ENCODE measurements around the gene OR10P1.

OR10P1 gene

DNA sequence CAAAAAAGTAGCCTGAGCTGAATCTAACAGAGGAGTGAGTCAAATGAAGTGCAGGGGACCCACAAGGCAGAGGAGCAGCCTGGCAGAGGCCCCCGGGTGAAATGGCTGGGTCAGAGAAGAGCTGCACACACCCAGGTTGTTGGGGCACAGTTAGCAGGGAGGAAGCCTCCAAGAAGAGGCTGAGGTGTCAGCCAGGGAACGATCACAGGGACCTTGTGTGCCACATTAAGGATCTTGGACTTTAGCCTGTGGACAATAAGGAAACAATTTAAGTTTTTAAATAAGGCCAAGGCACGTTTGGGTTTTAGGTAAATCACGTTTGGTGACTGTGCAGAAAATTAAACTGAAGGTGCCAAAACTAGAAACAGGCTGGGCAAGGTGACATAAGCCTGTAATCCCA is 35.1 kb downstream of the OR10P1 start:
- DNase-seq (ENCODE audit: low read depth, low spot score): no peak

DNA sequence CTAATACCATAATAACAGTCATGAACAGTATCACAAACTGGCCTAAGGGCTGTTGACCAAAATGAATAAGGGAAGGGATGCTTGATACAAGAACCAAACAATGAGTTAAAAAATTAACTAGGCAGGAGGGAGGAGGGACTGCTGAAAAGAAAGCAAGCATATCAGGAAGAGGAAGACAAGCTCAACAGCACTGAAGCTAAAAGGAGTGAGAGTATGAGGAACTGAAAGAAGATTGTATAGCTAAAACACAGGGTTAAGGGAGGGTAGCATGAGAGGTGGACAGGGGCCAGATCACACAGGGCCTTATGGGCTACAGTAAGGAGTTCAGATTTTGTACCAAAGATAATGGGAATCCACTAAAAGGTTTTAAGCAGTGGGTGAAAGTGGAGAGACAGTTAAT is 36.9 kb downstream of the OR10P1 start:
- no peak overlapping the region for H3K4me3 ChIP-seq (ENCODE audit: low read depth, low read length)
- TF ChIP-seq, protein P1, sequence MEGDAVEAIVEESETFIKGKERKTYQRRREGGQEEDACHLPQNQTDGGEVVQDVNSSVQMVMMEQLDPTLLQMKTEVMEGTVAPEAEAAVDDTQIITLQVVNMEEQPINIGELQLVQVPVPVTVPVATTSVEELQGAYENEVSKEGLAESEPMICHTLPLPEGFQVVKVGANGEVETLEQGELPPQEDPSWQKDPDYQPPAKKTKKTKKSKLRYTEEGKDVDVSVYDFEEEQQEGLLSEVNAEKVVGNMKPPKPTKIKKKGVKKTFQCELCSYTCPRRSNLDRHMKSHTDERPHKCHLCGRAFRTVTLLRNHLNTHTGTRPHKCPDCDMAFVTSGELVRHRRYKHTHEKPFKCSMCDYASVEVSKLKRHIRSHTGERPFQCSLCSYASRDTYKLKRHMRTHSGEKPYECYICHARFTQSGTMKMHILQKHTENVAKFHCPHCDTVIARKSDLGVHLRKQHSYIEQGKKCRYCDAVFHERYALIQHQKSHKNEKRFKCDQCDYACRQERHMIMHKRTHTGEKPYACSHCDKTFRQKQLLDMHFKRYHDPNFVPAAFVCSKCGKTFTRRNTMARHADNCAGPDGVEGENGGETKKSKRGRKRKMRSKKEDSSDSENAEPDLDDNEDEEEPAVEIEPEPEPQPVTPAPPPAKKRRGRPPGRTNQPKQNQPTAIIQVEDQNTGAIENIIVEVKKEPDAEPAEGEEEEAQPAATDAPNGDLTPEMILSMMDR (IDR thresholded peaks at IDR 0.05; ENCODE audit: low read depth, low read length): no peak
- in situ Hi-C loops (cut with HindIII; ENCODE audit: low sequenced_read_pairs): no loop called here
- DNase-seq (ENCODE audit: low read depth, low spot score): no peak

More for the DNA sequence above, 35.1 kb downstream of the OR10P1 start:
- no peak overlapping the region for H3K4me3 ChIP-seq (ENCODE audit: low read depth, low read length)
- TF ChIP-seq, protein P1 (IDR thresholded peaks at IDR 0.05; ENCODE audit: low read depth, low read length): no peak
- in situ Hi-C loops (cut with HindIII; ENCODE audit: low sequenced_read_pairs): no loop called here

DNA sequence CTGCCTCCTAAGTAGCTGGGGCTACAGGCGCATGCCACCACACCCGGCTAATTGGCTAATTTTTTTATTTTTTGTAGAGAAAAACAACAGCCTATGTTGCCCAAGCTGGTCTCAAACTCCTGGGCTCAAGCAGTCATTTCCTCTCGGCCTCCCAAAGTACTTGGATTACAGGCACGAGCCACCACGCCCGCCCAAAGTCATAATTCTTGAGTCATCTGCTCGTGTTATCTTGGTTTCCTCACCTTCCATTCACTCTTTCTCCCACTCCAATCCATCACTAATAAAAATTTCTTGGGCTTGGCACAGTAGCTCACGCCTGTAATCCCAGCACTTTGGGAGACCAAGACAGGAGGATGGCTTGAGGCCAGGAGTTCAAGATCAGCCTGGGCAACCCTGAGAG is 39.0 kb downstream of the OR10P1 start:
- TF ChIP-seq, protein P1 (IDR thresholded peaks at IDR 0.05; ENCODE audit: low read depth, low read length): no peak
- H3K4me3 ChIP-seq (ENCODE audit: low read depth, low read length): no peak overlapping the region
- in situ Hi-C loops (cut with HindIII; ENCODE audit: low sequenced_read_pairs): no loop called here
- DNase-seq (ENCODE audit: low read depth, low spot score): no peak

DNA sequence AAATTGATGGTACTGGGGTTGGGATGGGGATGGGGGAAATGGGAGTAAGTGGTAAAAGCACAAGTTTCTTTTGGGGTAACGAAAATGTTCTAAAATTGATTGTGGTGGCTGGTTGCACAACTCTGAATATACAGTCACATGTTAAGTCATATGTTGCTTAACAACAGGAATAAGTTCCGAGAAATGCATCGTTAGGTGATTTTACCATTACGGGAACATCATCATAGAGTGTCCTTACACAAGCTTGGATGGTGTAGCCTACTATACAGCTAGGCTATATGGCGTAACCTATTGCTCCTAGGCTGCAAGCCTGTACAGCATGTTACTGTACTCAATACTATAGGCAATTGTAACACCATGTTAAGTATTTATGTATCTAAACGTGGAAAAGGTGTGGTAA is 40.0 kb downstream of the OR10P1 start:
- in situ Hi-C loops (cut with HindIII; ENCODE audit: low sequenced_read_pairs): no loop called here
- no peak for DNase-seq (ENCODE audit: low read depth, low spot score)

DNA sequence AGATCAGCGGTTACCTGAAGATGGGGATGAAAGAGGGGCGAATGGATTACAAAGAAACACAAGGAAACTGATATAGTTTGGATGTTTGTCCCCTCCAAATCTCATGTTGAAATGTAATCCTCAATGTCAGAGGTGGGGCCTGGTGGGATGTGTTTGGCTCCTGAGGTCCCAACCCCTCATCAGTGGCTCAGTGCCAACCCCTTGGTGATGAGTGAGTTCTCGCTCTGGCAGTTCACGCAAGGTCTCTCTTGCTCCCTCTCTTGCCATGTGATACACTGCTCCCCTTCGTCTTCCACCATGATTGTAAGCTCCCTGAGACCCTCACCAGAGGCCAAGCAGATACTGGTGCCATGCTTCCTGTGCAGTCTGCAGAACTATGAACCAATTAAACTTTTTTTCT is 43.0 kb downstream of the OR10P1 start:
- in situ Hi-C loops (cut with HindIII; ENCODE audit: low sequenced_read_pairs): no loop called here
- TF ChIP-seq, protein P1 (IDR thresholded peaks at IDR 0.05; ENCODE audit: low read depth, low read length): no peak
- DNase-seq (ENCODE audit: low read depth, low spot score): no peak

More for the DNA sequence above, 40.0 kb downstream of the OR10P1 start:
- no peak overlapping the region for H3K4me3 ChIP-seq (ENCODE audit: low read depth, low read length)
- TF ChIP-seq, protein P1 (IDR thresholded peaks at IDR 0.05; ENCODE audit: low read depth, low read length): no peak

DNA sequence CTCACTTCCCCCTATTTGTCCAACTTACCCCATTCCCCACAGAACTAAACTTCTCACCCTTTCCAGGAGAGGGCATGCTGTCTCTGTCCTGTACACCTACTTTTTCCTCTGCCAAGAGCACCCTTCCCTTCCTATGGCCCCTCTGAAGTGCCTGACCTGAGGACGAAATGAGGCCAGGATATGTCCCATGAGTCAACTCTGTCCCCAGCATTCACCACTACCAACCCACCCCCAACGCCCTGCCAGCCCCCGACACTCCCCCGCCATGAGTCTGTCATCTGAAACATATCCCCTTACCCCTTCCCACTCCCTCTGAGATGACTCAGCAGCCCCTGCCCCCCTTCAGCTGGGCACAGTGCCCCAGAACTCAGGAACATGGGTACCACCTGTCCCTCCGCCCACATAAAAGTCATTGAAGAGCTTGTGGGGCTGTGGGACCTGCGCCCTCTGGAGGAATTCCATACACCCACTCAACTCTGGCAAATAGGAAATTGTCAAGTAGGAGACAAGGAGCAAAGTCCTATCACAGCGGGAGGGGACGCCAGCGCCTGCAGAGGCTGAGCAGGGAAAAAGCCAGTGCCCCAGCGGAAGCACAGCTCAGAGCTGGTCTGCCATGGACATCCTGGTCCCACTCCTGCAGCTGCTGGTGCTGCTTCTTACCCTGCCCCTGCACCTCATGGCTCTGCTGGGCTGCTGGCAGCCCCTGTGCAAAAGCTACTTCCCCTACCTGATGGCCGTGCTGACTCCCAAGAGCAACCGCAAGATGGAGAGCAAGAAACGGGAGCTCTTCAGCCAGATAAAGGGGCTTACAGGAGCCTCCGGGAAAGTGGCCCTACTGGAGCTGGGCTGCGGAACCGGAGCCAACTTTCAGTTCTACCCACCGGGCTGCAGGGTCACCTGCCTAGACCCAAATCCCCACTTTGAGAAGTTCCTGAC is 44.7 kb downstream of the OR10P1 start:
- in situ Hi-C loops (cut with HindIII; ENCODE audit: low sequenced_read_pairs): no loop called here
- H3K4me3 ChIP-seq (ENCODE audit: low read depth, low read length): no peak overlapping the region
- DNase-seq (ENCODE audit: low read depth, low spot score): peak; percentile 39
- TF ChIP-seq, protein P1 (IDR thresholded peaks at IDR 0.05; ENCODE audit: low read depth, low read length): peak; percentile 39

More for the DNA sequence above, 43.0 kb downstream of the OR10P1 start:
- no peak overlapping the region for H3K4me3 ChIP-seq (ENCODE audit: low read depth, low read length)

All from astrocyte of the spinal cord (primary cell).